MCF 10A (cell line): Measurements from ENCODE around the gene B3GAT1. TPM values are rescaled to one million over a fixed set of nuclear protein-coding genes. Genes with fewer than 3 reads are reported as not detected.
A peak's percentile ranks its signal among the peaks of the same experiment; 100 is the strongest.

ENCODE experiments used
- BruUV-seq: library from RNA; stranded (reverse); fragments of 400-500 nt; replicated peaks from 2 replicates; lab custom pipeline; 2021; lab: Mats Ljungman, UMichigan
- CTCF ChIA-PET: fragments of 300-600 bp; sonication (Branson Sonifier 250); formaldehyde crosslinking; extraction: SDS; loops from one replicate; lab custom pipeline; 2021; ENCODE audit warnings: antibody characterized with exemption, inconsistent platforms; lab: Yijun Ruan, JAX
- POLR2A ChIA-PET: fragments of 300-600, 350-650 bp; sonication (Branson Sonifier 250); formaldehyde crosslinking; extraction: SDS; loops from one replicate; lab custom pipeline; 2020; ENCODE audit warnings: antibody characterized with exemption, inconsistent platforms; lab: Yijun Ruan, JAX
- DNase-seq: peaks from one replicate; pipeline ENCODE4 v3.0.0-alpha.2; 2018; ENCODE audit not compliant: unreplicated experiment
- H3K27ac Mint-ChIP-seq: one replicate; pipeline ENCODE4 v1.8.0; 2022; ENCODE audit warnings: mild to moderate bottlenecking, low read depth, mixed read lengths; ENCODE audit not compliant: unreplicated experiment
- H3K27me3 Mint-ChIP-seq: one replicate; pipeline ENCODE4 v1.8.0; 2022; ENCODE audit warnings: mixed read lengths; ENCODE audit not compliant: insufficient read depth, unreplicated experiment
- H3K36me3 Mint-ChIP-seq: one replicate; pipeline ENCODE4 v1.8.0; 2022; ENCODE audit warnings: mild to moderate bottlenecking, moderate library complexity, mixed read lengths; ENCODE audit not compliant: insufficient read depth, unreplicated experiment
- H3K4me1 Mint-ChIP-seq: one replicate; pipeline ENCODE4 v1.8.0; 2022; ENCODE audit warnings: mixed read lengths; ENCODE audit not compliant: insufficient read depth, unreplicated experiment
- H3K4me3 Mint-ChIP-seq: one replicate; pipeline ENCODE4 v1.8.0; 2022; ENCODE audit warnings: mild to moderate bottlenecking, moderate library complexity, mixed read lengths; ENCODE audit not compliant: unreplicated experiment
- H3K9me3 Mint-ChIP-seq: one replicate; pipeline ENCODE4 v1.8.0; 2022; ENCODE audit warnings: mixed read lengths; ENCODE audit not compliant: unreplicated experiment
- intact Hi-C: fragments of 100-400 bp; cut with micrococcal nuclease; formaldehyde crosslinking; loops from 2 replicates; pipeline ENCODE4 v1.14.1; 2022
- total RNA-seq: library from RNA; stranded (reverse); gene quantifications from 2 replicates; pipeline ENCODE4 v1.2.3, GENCODE V29; 2022
- TF ChIP-seq, protein P1 (sequence below): fragments of 200-600 bp; IDR thresholded peaks from one replicate; pipeline ENCODE4 v1.8.0; 2022; ENCODE audit warnings: antibody characterized with exemption, mild to moderate bottlenecking; ENCODE audit not compliant: unreplicated experiment

Gene B3GAT1
- total RNA-seq, 1 experiment from 2014 or later, result not detected

DNA sequence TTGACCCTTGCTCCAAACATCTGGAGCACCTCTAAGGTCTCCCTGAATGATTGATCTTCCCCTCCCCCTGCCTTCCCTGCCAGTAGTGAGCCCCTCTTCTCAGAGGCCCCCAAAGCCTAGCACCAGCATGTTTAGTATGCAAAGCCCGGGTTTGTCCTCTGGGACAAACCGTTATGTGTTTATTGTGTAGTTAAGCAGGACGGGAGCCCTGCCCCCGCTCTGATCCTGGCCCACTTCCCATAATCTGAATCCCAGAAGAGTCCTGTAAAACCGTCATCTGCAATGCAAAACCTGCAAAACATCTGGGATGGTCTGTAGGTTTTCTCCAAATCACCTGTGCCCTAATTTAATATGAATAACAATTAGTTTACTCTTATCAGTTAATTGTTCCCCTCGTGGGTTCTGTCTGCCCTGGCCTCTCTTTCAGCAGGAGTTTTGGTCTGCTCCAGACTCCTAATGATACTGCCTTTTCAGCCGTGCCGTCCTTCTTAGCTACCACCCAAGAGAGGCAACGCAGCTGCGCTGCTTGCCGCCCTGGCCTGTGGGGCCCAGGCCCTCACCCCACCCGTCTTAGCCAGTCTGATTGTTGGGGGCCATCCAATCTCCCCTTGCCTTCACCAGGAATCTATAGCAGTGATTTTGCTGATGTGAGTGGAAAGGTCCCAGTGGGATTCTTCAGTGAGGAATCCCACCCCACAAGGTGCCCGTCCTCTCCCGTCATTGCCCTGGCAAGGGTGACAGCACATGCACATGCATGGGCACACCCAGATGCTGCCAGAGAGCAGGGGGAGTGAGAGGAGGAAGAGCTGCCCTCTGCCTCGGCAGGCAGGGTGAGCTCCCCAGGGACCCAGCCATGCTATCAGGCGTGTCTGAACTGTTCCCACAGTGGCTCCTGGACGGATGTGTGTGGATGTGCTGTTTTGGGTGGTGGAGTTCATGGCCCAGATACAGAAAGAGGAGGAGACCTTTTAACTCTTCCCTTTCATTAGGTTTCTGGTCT is 3.0 kb upstream of the B3GAT1 start:
- CTCF ChIA-PET, result interaction anchor here (0.6 to 1.1 kb wide), 2 partner anchors 91 to 659 kb away, joined by 3 read pairs; no protein-coding TSS in a partner anchor
- POLR2A ChIA-PET, result no interaction called here
- Mint-ChIP-seq H3K27ac (no peak overlapping the region), H3K4me1 (no peaks in the 10 kb centered on the region), H3K4me3 (no peak overlapping the region), H3K9me3 (no peaks in the 10 kb centered on the region), H3K36me3 (no peaks in the 10 kb centered on the region), H3K27me3 (peaks cover 47% of the 10 kb centered on the region)
- intact Hi-C loops, result no loop called here
- TF ChIP-seq, protein P1, sequence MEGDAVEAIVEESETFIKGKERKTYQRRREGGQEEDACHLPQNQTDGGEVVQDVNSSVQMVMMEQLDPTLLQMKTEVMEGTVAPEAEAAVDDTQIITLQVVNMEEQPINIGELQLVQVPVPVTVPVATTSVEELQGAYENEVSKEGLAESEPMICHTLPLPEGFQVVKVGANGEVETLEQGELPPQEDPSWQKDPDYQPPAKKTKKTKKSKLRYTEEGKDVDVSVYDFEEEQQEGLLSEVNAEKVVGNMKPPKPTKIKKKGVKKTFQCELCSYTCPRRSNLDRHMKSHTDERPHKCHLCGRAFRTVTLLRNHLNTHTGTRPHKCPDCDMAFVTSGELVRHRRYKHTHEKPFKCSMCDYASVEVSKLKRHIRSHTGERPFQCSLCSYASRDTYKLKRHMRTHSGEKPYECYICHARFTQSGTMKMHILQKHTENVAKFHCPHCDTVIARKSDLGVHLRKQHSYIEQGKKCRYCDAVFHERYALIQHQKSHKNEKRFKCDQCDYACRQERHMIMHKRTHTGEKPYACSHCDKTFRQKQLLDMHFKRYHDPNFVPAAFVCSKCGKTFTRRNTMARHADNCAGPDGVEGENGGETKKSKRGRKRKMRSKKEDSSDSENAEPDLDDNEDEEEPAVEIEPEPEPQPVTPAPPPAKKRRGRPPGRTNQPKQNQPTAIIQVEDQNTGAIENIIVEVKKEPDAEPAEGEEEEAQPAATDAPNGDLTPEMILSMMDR, result no peak
- BruUV-seq, result no TSS peak
- DNase-seq, result no peak

GRCh38 chr11:134413826-134414731 is 2.0 kb upstream of the B3GAT1 start:
- TF ChIP-seq, protein P1, result no peak
- no peaks in the 10 kb centered on the region for H3K36me3 Mint-ChIP-seq
- POLR2A ChIA-PET, result no interaction called here
- CTCF ChIA-PET, result no interaction called here
- no peaks in the 10 kb centered on the region for H3K9me3 Mint-ChIP-seq
- BruUV-seq, result no TSS peak
- intact Hi-C loops, result no loop called here
- peaks cover 56% of the 10 kb centered on the region for H3K27me3 Mint-ChIP-seq
- peaks cover 5% of the 10 kb centered on the region for H3K4me1 Mint-ChIP-seq
- DNase-seq, result no peak
- H3K27ac Mint-ChIP-seq, result no peak overlapping the region
- peak overlapping the region; percentile 8 for H3K4me3 Mint-ChIP-seq

DNA sequence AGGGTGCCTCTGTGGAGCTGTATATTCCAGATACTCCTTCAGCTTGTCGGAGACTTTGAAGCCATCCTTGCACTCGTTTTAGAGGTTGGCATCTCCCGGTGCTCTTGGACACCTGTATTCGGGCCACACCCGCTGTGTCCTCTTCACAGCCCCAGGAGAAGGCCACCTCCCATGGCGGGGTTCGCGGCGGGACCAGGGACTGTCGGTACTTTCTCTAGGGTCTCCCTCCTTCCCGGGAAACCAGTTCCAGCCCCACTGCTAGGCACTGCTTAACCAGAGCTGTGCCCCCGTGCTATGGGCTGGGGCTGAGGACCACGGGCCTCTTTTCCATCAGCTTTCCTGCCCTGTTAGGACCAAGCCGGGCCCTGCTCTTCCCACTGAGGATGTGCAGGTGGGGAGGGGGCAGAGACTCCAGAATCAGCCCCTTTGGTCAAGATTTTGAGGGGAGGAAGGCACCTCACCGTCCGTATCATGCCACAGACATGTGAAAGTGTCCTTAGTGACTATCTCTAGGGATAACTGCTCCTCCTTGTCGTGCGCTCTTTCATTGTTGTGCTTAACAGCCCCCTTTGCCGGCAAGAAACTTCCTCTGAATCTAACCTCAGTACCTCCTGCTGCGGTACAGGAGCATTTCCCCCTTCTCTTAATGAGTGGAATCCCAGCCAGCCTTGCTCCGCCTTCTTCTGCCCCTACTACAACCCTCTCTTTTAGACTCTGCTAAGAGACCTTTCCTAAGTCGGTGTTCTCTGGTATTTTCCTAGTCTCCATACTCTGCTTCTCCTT is 1.2 kb upstream of the B3GAT1 start:
- H3K9me3 Mint-ChIP-seq, result no peaks in the 10 kb centered on the region
- peak overlapping the region; percentile 8 for H3K4me3 Mint-ChIP-seq
- POLR2A ChIA-PET, result no interaction called here
- peaks cover 56% of the 10 kb centered on the region for H3K27me3 Mint-ChIP-seq
- TF ChIP-seq, protein P1, result no peak
- no peak for DNase-seq
- no peak overlapping the region for H3K27ac Mint-ChIP-seq
- BruUV-seq, result no TSS peak
- H3K36me3 Mint-ChIP-seq, result no peaks in the 10 kb centered on the region
- H3K4me1 Mint-ChIP-seq, result peaks cover 5% of the 10 kb centered on the region
- intact Hi-C loops, result no loop called here
- CTCF ChIA-PET, result interaction anchor here (0.6 kb wide), 1 partner anchor 220 kb away, joined by 3 read pairs; no protein-coding TSS in a partner anchor
